Skeletal muscle tissue (tissue), 4 donors: ENCODE results near the gene HPN. TPM values are rescaled to one million over a fixed set of nuclear protein-coding genes. Genes with fewer than 3 reads are reported as not detected.
"Not testable (repeated sequence)": the region's sequence is repeated elsewhere in the genome, so short reads cannot be mapped to it uniquely, and the experiment has no call there.

ENCODE experiments used
- H3K27ac ChIP-seq: one replicate; pipeline ENCODE4 v1.7.0; 2013; ENCODE audit warnings: mild to moderate bottlenecking, low read depth, low read length, inconsistent platforms
- H3K27me3 ChIP-seq, 3 donors: one replicate each; pipeline ENCODE4 v1.7.0; 2013; ENCODE audit warnings: low read length in 3 of 3; ENCODE audit not compliant: control insufficient read depth in 3 of 3, insufficient read depth in 3 of 3
- H3K36me3 ChIP-seq, 3 donors: one replicate each; pipeline ENCODE4 v1.7.0; 2013; ENCODE audit warnings: low read length in 3 of 3; ENCODE audit not compliant: control insufficient read depth in 3 of 3, insufficient read depth in 3 of 3
- H3K4me1 ChIP-seq, 3 donors: one replicate each; pipeline ENCODE4 v1.7.0; 2013; ENCODE audit warnings: low read length in 3 of 3, mild to moderate bottlenecking in 3 of 3; ENCODE audit not compliant: control insufficient read depth in 3 of 3, insufficient read depth in 3 of 3
- H3K4me3 ChIP-seq, 3 donors: one replicate each; pipeline ENCODE4 v1.7.0; 2013; ENCODE audit warnings: low read length in 3 of 3
- H3K9ac ChIP-seq, 3 donors: one replicate each; pipeline ENCODE4 v1.7.0; 2013; ENCODE audit warnings: low read length in 3 of 3, mild to moderate bottlenecking in 3 of 3, moderate library complexity in 2 of 3, low read depth in 1 of 3
- H3K9me3 ChIP-seq, 3 donors: one replicate each; pipeline ENCODE4 v1.7.0; 2013; ENCODE audit warnings: low read length in 3 of 3; ENCODE audit not compliant: control insufficient read depth in 3 of 3
- total RNA-seq: library from RNA; depleted of rRNA; stranded (reverse); fragments of >200 nt; gene quantifications from one replicate; pipeline ENCODE4 v1.2.3, GENCODE V29; 2014
- donor health status: Osteomylitis.

The HPN gene
- total RNA-seq, 1 donor from 2014 or later: 0.52 TPM

DNA sequence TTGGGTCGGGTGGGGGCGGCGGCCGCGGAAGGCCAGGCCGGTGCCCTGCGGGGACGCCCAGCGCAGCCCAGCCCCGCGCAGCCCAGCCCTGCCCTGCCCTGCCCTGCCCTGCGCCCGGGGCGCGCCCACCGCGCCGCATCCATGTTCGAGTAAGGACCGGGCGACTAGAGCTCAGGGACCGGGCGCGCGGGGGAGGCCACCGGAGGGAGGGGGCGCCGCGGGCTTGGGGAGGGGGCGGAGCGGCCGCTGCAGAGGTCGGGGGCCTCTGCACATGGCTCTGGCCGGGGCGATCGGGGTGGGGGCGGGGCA lies 41.2 kb upstream of the HPN start:
- Histone ChIP-seq H3K4me1 (peaks cover 26 to 72% (median 41%) of the 10 kb centered on the region in 3 donors), H3K9ac (peak overlapping the region in 1 of 3 donors; percentile 92), H3K36me3 (peaks cover 9 to 16% (median 13%) of the 10 kb centered on the region in 3 donors), H3K4me3 (peak overlapping the region in 2 of 3 donors; percentile 79 to 81), H3K27me3 (no peaks in the 10 kb centered on the region), H3K9me3 (no peaks in the 10 kb centered on the region), H3K27ac (peak overlapping the region; percentile 98)

DNA sequence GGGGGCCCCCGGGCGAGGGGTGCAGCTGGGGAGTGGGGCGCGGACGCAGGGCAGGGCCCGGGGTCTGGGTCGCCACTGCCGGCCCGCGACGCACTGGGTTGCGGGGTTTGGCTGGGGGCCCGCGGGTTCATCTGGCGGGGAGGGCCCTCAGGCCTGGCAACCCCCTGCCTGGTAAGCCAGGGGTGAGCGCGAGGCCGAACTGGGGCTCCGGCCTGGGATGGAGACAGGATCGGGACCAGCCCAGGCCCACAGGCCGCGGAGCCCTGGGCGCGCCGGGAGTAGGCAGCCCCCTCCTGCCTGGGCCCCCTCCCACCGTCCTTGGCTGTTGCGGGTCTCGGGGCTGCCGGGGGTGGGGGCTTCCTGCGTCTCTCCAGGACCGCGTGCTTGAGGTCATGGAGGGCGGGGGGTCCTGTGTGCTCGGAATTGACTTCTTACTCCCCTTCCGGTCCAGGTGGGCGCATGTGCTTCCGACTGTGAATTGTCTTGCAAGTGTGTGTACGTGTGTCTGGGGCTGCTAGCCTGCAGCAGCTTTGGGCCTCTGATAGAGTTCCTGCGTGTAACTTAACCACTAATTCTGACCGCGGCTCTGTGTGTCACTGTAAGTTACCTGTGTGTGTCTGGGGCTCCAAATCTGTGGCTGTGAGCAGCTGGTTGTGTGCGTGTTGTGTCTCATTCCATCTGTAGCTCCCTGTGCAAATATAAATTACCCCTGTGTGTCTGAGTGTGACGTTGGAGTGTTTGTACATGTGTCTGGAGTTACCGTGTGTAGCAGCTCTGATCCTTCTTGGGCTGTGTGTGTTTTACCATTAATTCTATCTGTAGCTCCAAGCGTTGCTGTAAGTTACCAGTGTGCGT lies 40.6 kb upstream of the HPN start:
- Histone ChIP-seq H3K9ac (peak overlapping the region; percentile 74 to 83 (median 79)), H3K36me3 (peaks cover 9 to 22% (median 17%) of the 10 kb centered on the region in 3 donors), H3K4me1 (peaks cover 26 to 68% (median 36%) of the 10 kb centered on the region in 3 donors)

GRCh38 chr19:35002037-35002535 lies 39.4 kb upstream of the HPN start:
- no peaks in the 10 kb centered on the region for H3K9me3 ChIP-seq
- peak overlapping the region in 1 of 3 donors; percentile 15 for H3K4me3 ChIP-seq
- H3K9ac ChIP-seq: peak overlapping the region in 1 of 3 donors; percentile 25
- H3K4me1 ChIP-seq: peaks cover 26 to 60% (median 33%) of the 10 kb centered on the region in 3 donors
- H3K36me3 ChIP-seq: peaks cover 3 to 28% (median 12%) of the 10 kb centered on the region in 3 donors
- no peaks in the 10 kb centered on the region for H3K27me3 ChIP-seq
- H3K27ac ChIP-seq: peak overlapping the region; percentile 83

More for the DNA sequence above, 40.6 kb upstream of the HPN start:
- H3K9me3 ChIP-seq: no peaks in the 10 kb centered on the region
- H3K27me3 ChIP-seq: no peaks in the 10 kb centered on the region
- peak overlapping the region; percentile 83 for H3K27ac ChIP-seq
- peak overlapping the region; percentile 75 to 83 (median 81) for H3K4me3 ChIP-seq

DNA sequence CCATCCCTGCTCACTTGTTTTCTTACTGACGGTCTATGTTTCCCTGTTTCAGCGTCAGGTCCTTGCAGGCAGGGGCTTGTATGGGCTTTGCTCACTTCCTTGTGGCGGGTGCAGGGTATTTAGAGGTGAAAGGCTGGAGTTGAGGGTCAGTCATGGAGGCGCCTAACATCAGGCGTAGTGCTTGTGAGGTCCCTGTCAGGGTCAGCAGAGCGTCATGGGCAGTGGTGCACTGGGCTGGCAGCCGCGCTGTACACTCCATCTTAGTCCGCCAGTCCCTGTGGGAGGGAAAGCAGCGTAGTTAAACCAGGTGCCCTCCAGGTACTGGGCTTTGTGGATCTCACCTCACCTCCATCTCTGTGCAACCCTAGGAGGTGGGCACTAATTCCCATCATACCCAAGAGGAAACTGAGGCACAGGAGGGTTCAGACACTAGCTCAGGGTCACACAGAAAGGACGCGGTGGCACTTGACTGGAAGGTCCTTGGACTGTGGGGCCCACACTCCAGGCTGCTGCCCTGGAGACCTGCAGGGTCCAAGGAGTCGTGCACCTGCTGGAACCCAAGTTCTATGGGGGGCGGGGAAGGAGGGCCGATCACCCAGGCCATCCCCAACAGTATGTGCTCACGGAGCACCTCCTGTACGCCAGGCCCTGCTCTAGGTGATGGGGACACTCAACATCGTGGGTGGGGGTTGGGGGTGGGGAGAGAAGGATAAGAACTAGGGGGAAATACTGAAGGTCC lies 36.8 kb upstream of the HPN start:
- no peak overlapping the region for H3K4me3 ChIP-seq

DNA sequence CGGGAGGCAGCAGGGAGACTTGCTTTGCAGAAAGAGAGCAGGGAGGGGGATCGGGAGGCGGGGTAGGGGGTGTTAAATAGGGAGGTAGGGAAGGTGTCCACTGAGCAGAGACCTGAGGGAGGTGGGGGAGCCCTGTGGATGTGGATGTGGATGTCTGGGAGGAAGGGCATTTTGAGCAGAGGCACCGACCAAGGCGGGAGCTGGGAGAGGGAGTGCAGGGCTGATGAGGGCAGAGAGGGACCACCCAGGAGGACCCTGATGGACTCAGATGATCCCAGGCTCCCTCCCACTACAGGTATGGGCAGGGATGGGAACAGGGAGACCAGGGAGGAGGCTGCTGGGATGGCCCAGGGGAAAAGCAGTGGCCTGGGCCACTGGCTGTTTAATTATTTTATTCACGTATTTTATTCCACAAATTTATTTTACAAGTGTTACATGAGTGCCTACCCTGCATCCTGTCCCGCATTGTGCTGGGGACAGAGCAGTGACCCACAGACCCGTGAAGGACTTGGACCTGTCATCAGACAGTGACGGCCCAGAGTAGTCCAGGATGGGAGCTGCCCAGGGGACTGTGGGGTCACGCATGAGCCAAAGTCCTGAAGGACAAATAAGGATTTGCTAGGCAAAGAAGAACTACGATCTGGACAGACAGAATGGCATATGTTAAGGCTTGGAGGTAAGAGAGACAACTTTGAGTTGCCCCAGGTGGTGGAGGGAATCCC lies 36.1 kb upstream of the HPN start:
- Histone ChIP-seq H3K27ac (peak overlapping the region; percentile 6), H3K9ac (no peak overlapping the region), H3K4me1 (peaks cover 12 to 39% (median 25%) of the 10 kb centered on the region in 3 donors), H3K27me3 (no peaks in the 10 kb centered on the region), H3K9me3 (no peaks in the 10 kb centered on the region), H3K36me3 (peaks cover 13 to 40% (median 18%) of the 10 kb centered on the region in 3 donors), H3K4me3 (no peak overlapping the region)

More for the DNA sequence above, 36.8 kb upstream of the HPN start:
- Histone ChIP-seq H3K27ac (peak overlapping the region; percentile 28), H3K9ac (no peak overlapping the region), H3K27me3 (no peaks in the 10 kb centered on the region), H3K4me1 (peaks cover 14 to 39% (median 26%) of the 10 kb centered on the region in 3 donors), H3K9me3 (no peaks in the 10 kb centered on the region), H3K36me3 (peaks cover 7 to 32% (median 18%) of the 10 kb centered on the region in 3 donors)

DNA sequence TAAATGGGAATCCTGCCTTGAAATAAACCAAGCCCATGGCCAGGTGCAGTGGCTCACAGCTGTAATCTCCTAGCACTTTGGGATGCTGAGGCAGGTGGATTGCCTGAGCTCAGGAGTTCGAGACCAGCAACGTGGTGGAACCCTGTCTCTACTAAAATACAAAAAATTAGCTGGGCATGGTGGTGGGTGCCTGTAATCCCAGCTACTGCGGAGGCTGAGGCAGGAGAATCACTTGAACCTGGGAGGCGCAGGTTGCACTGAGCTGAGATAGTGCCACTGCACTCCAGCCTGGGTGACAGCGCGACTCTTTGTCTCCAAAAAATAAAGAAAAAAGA lies 35.5 kb upstream of the HPN start:
- not testable (repeated sequence) for H3K27me3 ChIP-seq, H3K9ac ChIP-seq, H3K4me3 ChIP-seq, H3K9me3 ChIP-seq
- Histone ChIP-seq H3K36me3 (peaks cover 17 to 44% (median 23%) of the 10 kb centered on the region in 3 donors), H3K4me1 (peaks cover 10 to 38% (median 24%) of the 10 kb centered on the region in 3 donors), H3K27ac (peak overlapping the region; percentile 6)

GRCh38 chr19:35006342-35006998 lies 35.1 kb upstream of the HPN start:
- no peak overlapping the region for H3K9ac ChIP-seq
- H3K4me3 ChIP-seq: no peak overlapping the region
- no peaks in the 10 kb centered on the region for H3K27me3 ChIP-seq
- peaks cover 7 to 33% (median 19%) of the 10 kb centered on the region in 3 donors for H3K4me1 ChIP-seq
- peak overlapping the region; percentile 13 for H3K27ac ChIP-seq
- peaks cover 17 to 47% (median 27%) of the 10 kb centered on the region in 3 donors for H3K36me3 ChIP-seq
- no peaks in the 10 kb centered on the region for H3K9me3 ChIP-seq

GRCh38 chr19:35006999-35007365 lies 34.5 kb upstream of the HPN start:
- H3K27me3 ChIP-seq: no peaks in the 10 kb centered on the region
- H3K4me3 ChIP-seq: no peak overlapping the region
- H3K9ac ChIP-seq: no peak overlapping the region
- peaks cover 7 to 28% (median 19%) of the 10 kb centered on the region in 3 donors for H3K4me1 ChIP-seq
- peak overlapping the region; percentile 13 for H3K27ac ChIP-seq
- peaks cover 22 to 47% (median 31%) of the 10 kb centered on the region in 3 donors for H3K36me3 ChIP-seq
- H3K9me3 ChIP-seq: no peaks in the 10 kb centered on the region

GRCh38 chr19:35007427-35007826 lies 34.1 kb upstream of the HPN start:
- not testable (repeated sequence) for H3K27me3 ChIP-seq, H3K9ac ChIP-seq, H3K4me3 ChIP-seq, H3K9me3 ChIP-seq, H3K27ac ChIP-seq
- peaks cover 27 to 50% (median 31%) of the 10 kb centered on the region in 3 donors for H3K36me3 ChIP-seq
- peaks cover 8 to 29% (median 21%) of the 10 kb centered on the region in 3 donors for H3K4me1 ChIP-seq
